ENCODE data around the gene TEX9.
A peak's percentile ranks its signal among the peaks of the same experiment; 100 is the strongest.

Gene TEX9

GRCh38 chr15:56459096-56459495 is 93.9 kb downstream of the TEX9 start:
- DNase-seq: no peak

GRCh38 chr15:56460071-56460470 is 94.8 kb downstream of the TEX9 start:
- no peak for DNase-seq

GRCh38 chr15:56460947-56461346 is 95.7 kb downstream of the TEX9 start:
- no peak for DNase-seq

- peak; percentile 67 to 75 for DNase-seq
Observed at GRCh38 chr15:56464893-56465520, 99.8 kb downstream of the TEX9 start, which contains the start of gene MNS1. MNS1 (minus strand) TSS chr15:56465137; CDS start chr15:56464972, 165 bp downstream.

- DNase-seq: no peak
Observed at GRCh38 chr15:56467616-56468015, 102.4 kb downstream of the TEX9 start.

- no peak for DNase-seq
Observed at GRCh38 chr15:56468401-56468800, 103.2 kb downstream of the TEX9 start.

GRCh38 chr15:56469483-56469882 is 104.3 kb downstream of the TEX9 start:
- no peak for DNase-seq

GRCh38 chr15:56471440-56472069 is 106.3 kb downstream of the TEX9 start:
- no peak for DNase-seq

GRCh38 chr15:56472278-56472677 is 107.1 kb downstream of the TEX9 start:
- no peak for DNase-seq

- DNase-seq: no peak
Observed at GRCh38 chr15:56473017-56473416, 107.8 kb downstream of the TEX9 start.

- DNase-seq: no peak
Observed at GRCh38 chr15:56475351-56475750, 110.1 kb downstream of the TEX9 start.

Data from activated CD4-positive, alpha-beta T cell treated with anti-CD3 and anti-CD28 coated beads, Interleukin-2, amount 50 U/mL, for 48 hours (primary cell).